Measurements from ENCODE around the gene TSTD2. TPM values are rescaled to one million over a fixed set of nuclear protein-coding genes. Genes with fewer than 3 reads are reported as not detected.

TSTD2 gene
- total RNA-seq, 1 experiment from 2014 or later: 29.7 TPM

DNA sequence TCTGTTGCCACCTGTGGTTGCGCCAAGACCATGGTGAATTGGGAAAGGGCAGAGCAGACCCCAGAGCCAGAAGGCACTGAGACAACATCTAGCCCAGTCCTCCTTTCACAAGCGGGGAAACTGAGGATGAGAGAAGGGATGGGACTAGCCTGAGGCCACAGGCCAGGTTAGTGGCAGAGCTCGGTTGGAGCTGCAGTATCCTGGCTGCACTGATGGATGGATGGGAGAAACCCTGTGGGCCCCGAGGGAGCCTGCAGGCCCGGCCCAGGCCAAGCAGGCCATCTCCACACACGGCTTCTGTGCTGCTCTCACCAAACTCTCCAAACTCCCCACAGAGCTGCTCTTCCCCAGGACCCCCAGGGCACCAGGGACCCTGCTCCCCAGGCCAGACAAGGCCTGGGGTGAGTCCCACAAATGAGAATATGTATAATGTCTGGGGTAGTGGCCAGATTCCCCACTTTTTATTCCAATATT, 60.2 kb downstream of the TSTD2 start:
- BruUV-seq (replicated peaks): no TSS peak
- H3K27me3 ChIP-seq (replicated peaks; ENCODE audit: insufficient read depth, low read depth, low read length, poor library complexity): no peaks in the 10 kb centered on the region
- no peaks in the 10 kb centered on the region for H3K36me3 ChIP-seq (ENCODE audit: insufficient read depth, low read length, poor library complexity, severe bottlenecking)
- ChIA-PET POLR2A (ENCODE audit: low non-redundant PET) (no interaction called here), CTCF (no interaction called here)
- H3K27ac ChIP-seq (ENCODE audit: low read depth, low read length, poor library complexity, severe bottlenecking): no peak overlapping the region
- DNase-seq (ENCODE audit: low spot score): no peak
- no peak for TF ChIP-seq EZH2 (IDR thresholded peaks at IDR 0.05; ENCODE audit: borderline replicate concordance, low read depth, low read length, poor library complexity, severe bottlenecking)
- TF ChIP-seq, protein P1, sequence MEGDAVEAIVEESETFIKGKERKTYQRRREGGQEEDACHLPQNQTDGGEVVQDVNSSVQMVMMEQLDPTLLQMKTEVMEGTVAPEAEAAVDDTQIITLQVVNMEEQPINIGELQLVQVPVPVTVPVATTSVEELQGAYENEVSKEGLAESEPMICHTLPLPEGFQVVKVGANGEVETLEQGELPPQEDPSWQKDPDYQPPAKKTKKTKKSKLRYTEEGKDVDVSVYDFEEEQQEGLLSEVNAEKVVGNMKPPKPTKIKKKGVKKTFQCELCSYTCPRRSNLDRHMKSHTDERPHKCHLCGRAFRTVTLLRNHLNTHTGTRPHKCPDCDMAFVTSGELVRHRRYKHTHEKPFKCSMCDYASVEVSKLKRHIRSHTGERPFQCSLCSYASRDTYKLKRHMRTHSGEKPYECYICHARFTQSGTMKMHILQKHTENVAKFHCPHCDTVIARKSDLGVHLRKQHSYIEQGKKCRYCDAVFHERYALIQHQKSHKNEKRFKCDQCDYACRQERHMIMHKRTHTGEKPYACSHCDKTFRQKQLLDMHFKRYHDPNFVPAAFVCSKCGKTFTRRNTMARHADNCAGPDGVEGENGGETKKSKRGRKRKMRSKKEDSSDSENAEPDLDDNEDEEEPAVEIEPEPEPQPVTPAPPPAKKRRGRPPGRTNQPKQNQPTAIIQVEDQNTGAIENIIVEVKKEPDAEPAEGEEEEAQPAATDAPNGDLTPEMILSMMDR (conservative IDR thresholded peaks at IDR 0.05; ENCODE audit: low read depth, low read length): no peak
- no peaks in the 10 kb centered on the region for H3K9me3 ChIP-seq (ENCODE audit: low read depth, low read length, poor library complexity, severe bottlenecking)
- H3K4me1 ChIP-seq (ENCODE audit: insufficient read depth, low read length, poor library complexity, severe bottlenecking): no peaks in the 10 kb centered on the region
- H3K4me3 ChIP-seq (ENCODE audit: low read depth, low read length, poor library complexity, severe bottlenecking): no peak overlapping the region
- intact Hi-C loops (cut with micrococcal nuclease; ENCODE audit: unreplicated experiment): no loop called here

DNA sequence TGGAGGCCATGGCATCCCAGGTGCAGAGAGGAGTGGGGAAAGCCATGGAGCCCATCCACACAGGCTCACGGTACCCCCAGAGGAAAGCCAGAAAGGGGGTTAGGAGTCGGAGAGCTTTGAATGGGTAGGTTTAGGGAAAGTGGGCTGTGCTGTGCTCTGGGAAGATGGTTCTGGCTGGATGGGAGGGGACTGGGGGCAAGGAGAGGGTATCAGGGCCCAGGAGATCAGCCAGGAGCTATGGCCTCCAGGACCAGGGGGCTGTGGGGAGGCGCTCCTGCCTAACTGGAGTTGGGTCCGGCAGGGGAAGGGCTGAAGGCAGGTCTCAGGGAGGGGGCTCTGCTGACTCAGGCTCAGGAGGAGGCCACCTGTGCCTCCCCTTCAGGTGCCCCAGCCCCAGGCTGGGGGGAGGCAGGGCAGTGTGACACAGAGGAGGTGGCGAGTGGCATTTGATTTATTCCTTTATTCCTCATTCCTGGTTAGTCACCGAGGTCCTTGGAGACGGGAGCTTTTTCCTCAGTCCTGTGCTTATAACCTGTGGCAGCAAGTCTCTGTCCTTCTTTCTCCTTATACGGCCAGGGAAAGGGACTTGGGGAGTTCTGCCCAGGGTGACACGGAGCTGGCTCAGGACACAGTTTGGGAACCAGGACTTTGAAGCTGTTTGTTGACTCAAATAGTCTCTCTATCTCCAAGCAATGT, 60.8 kb downstream of the TSTD2 start:
- H3K4me3 ChIP-seq (ENCODE audit: low read depth, low read length, poor library complexity, severe bottlenecking): no peak overlapping the region
- no peaks in the 10 kb centered on the region for H3K27me3 ChIP-seq (replicated peaks; ENCODE audit: insufficient read depth, low read depth, low read length, poor library complexity)
- H3K4me1 ChIP-seq (ENCODE audit: insufficient read depth, low read length, poor library complexity, severe bottlenecking): no peaks in the 10 kb centered on the region
- POLR2A ChIA-PET (ENCODE audit: low non-redundant PET): no interaction called here
- H3K36me3 ChIP-seq (ENCODE audit: insufficient read depth, low read length, poor library complexity, severe bottlenecking): no peaks in the 10 kb centered on the region
- intact Hi-C loops (cut with micrococcal nuclease; ENCODE audit: unreplicated experiment): no loop called here
- H3K27ac ChIP-seq (ENCODE audit: low read depth, low read length, poor library complexity, severe bottlenecking): no peak overlapping the region
- DNase-seq (ENCODE audit: low spot score): no peak
- BruUV-seq (replicated peaks): no TSS peak
- H3K9me3 ChIP-seq (ENCODE audit: low read depth, low read length, poor library complexity, severe bottlenecking): no peaks in the 10 kb centered on the region
- TF ChIP-seq EZH2 (IDR thresholded peaks at IDR 0.05; ENCODE audit: borderline replicate concordance, low read depth, low read length, poor library complexity, severe bottlenecking): no peak
- TF ChIP-seq, protein P1 (conservative IDR thresholded peaks at IDR 0.05; ENCODE audit: low read depth, low read length): no peak
- CTCF ChIA-PET: no interaction called here

DNA sequence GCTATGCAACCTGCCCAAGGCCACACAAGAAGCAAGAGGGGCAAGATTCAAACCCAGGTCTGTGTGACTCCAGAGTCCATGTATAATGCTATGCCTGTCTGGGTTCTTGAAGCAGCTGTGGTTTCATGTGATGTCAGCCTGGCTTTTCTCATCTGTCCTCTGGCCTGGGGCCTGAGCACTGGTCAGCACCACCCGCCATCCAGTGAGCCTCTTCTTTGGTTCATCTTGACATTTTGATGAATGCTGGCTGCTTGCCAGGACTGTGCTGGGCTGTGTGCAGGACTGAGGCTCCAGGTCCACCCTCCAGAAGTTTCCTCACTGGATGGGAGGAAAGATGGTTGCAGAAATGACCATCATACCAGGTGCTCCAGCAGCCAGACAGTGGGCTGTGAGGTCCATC, 61.5 kb downstream of the TSTD2 start:
- Histone ChIP-seq H3K36me3 (ENCODE audit: insufficient read depth, low read length, poor library complexity, severe bottlenecking) (no peaks in the 10 kb centered on the region), H3K27me3 (replicated peaks; ENCODE audit: insufficient read depth, low read depth, low read length, poor library complexity) (no peaks in the 10 kb centered on the region), H3K4me3 (ENCODE audit: low read depth, low read length, poor library complexity, severe bottlenecking) (no peak overlapping the region), H3K9me3 (ENCODE audit: low read depth, low read length, poor library complexity, severe bottlenecking) (no peaks in the 10 kb centered on the region), H3K27ac (ENCODE audit: low read depth, low read length, poor library complexity, severe bottlenecking) (no peak overlapping the region), H3K4me1 (ENCODE audit: insufficient read depth, low read length, poor library complexity, severe bottlenecking) (no peaks in the 10 kb centered on the region)
- CTCF ChIA-PET: no interaction called here
- POLR2A ChIA-PET (ENCODE audit: low non-redundant PET): no interaction called here
- no peak for DNase-seq (ENCODE audit: low spot score)
- intact Hi-C loops (cut with micrococcal nuclease; ENCODE audit: unreplicated experiment): no loop called here
- BruUV-seq (replicated peaks): no TSS peak
- no peak for TF ChIP-seq EZH2 (IDR thresholded peaks at IDR 0.05; ENCODE audit: borderline replicate concordance, low read depth, low read length, poor library complexity, severe bottlenecking)
- TF ChIP-seq, protein P1 (conservative IDR thresholded peaks at IDR 0.05; ENCODE audit: low read depth, low read length): no peak

Measured in A673 (cell line).